ENCODE data around the gene ALPP. TPM values are rescaled to one million over a fixed set of nuclear protein-coding genes. Genes with fewer than 3 reads are reported as not detected.
"Not testable (repeated sequence)": the region's sequence is repeated elsewhere in the genome, so short reads cannot be mapped to it uniquely, and the experiment has no call there.

The ALPP gene
- total RNA-seq, 1 donor from 2014 or later: not detected

- Histone ChIP-seq H3K79me2 (ENCODE audit: low read depth) (no peaks in the 10 kb centered on the region), H3K27ac (no peak overlapping the region), H2AFZ (replicated peaks) (peak overlapping the region; percentile 40), H3F3A (ENCODE audit: low read depth) (peaks cover 7% of the 10 kb centered on the region), H3K4me1 (peaks cover 8% of the 10 kb centered on the region), H3K9me3 (ENCODE audit: low read depth) (no peaks in the 10 kb centered on the region), H3K27me3 (peaks cover 65% of the 10 kb centered on the region), H3K4me2 (peak overlapping the region; percentile 32), H3K9ac (no peak overlapping the region), H3K36me3 (no peaks in the 10 kb centered on the region), H4K20me1 (ENCODE audit: low read depth) (no peaks in the 10 kb centered on the region), H3K4me3 (no peak overlapping the region)
- no peaks in the 10 kb centered on the region for H3K36me3 Mint-ChIP-seq
- TF ChIP-seq CTCF (IDR thresholded peaks at IDR 0.05): no peak
- no peak for TF ChIP-seq EZH2phosphoT487 (IDR thresholded peaks at IDR 0.05)
- TF ChIP-seq EZH2 (IDR thresholded peaks at IDR 0.05): no peak
- peaks cover 8% of the 10 kb centered on the region for H3K4me1 Mint-ChIP-seq
- DNase-seq (ENCODE audit: low spot score): no peak
- no peak overlapping the region for H3K4me3 Mint-ChIP-seq
- H3K27ac Mint-ChIP-seq: no peak overlapping the region
- peaks cover 3% of the 10 kb centered on the region for H3K9me3 Mint-ChIP-seq
- H3K27me3 Mint-ChIP-seq (ENCODE audit: insufficient read depth, low read depth): peaks cover 56% of the 10 kb centered on the region
These were observed 10.8 kb downstream of the ALPP start for GRCh38 chr2:232389327-232389726.

GRCh38 chr2:232390661-232391060, 12.1 kb downstream of the ALPP start:
- H3K27me3 Mint-ChIP-seq (ENCODE audit: insufficient read depth, low read depth): peaks cover 43% of the 10 kb centered on the region

GRCh38 chr2:232393556-232393955, 15.0 kb downstream of the ALPP start:
- Mint-ChIP-seq H3K27ac (no peak overlapping the region), H3K9me3 (peaks cover 3% of the 10 kb centered on the region), H3K4me1 (peaks cover 8% of the 10 kb centered on the region), H3K27me3 (ENCODE audit: insufficient read depth, low read depth) (peaks cover 23% of the 10 kb centered on the region), H3K36me3 (no peaks in the 10 kb centered on the region), H3K4me3 (no peak overlapping the region)
- Histone ChIP-seq H3K79me2 (ENCODE audit: low read depth) (no peaks in the 10 kb centered on the region), H3K36me3 (no peaks in the 10 kb centered on the region), H3K4me3 (no peak overlapping the region), H3K27ac (no peak overlapping the region), H3K27me3 (peaks cover 23% of the 10 kb centered on the region), H3K4me1 (peaks cover 8% of the 10 kb centered on the region), H3K4me2 (no peak overlapping the region), H3K9ac (no peak overlapping the region), H4K20me1 (ENCODE audit: low read depth) (no peaks in the 10 kb centered on the region), H3F3A (ENCODE audit: low read depth) (peaks cover 7% of the 10 kb centered on the region), H3K9me3 (ENCODE audit: low read depth) (no peaks in the 10 kb centered on the region), H2AFZ (replicated peaks) (no peak overlapping the region)
- no peak for TF ChIP-seq EZH2phosphoT487 (IDR thresholded peaks at IDR 0.05)
- TF ChIP-seq CTCF (IDR thresholded peaks at IDR 0.05): no peak
- TF ChIP-seq EZH2 (IDR thresholded peaks at IDR 0.05): no peak
- no peak for DNase-seq (ENCODE audit: low spot score)

More at GRCh38 chr2:232390661-232391060, 12.1 kb downstream of the ALPP start:
- no peaks in the 10 kb centered on the region for H4K20me1 ChIP-seq (ENCODE audit: low read depth)
- H3K9me3 ChIP-seq (ENCODE audit: low read depth): no peaks in the 10 kb centered on the region
- TF ChIP-seq EZH2phosphoT487 (IDR thresholded peaks at IDR 0.05): no peak
- no peak for TF ChIP-seq EZH2 (IDR thresholded peaks at IDR 0.05)
- TF ChIP-seq CTCF (IDR thresholded peaks at IDR 0.05): no peak
- peaks cover 52% of the 10 kb centered on the region for H3K27me3 ChIP-seq
- Mint-ChIP-seq H3K27ac (no peak overlapping the region), H3K4me3 (no peak overlapping the region), H3K4me1 (peaks cover 8% of the 10 kb centered on the region), H3K9me3 (peaks cover 3% of the 10 kb centered on the region), H3K36me3 (no peaks in the 10 kb centered on the region)
- no peak overlapping the region for H3K27ac ChIP-seq
- no peak overlapping the region for H3K4me3 ChIP-seq
- H3K9ac ChIP-seq: no peak overlapping the region
- DNase-seq (ENCODE audit: low spot score): no peak
- peaks cover 8% of the 10 kb centered on the region for H3K4me1 ChIP-seq
- H3K36me3 ChIP-seq: no peaks in the 10 kb centered on the region
- H3K4me2 ChIP-seq: no peak overlapping the region
- H3K79me2 ChIP-seq (ENCODE audit: low read depth): no peaks in the 10 kb centered on the region
- no peak overlapping the region for H2AFZ ChIP-seq (replicated peaks)
- H3F3A ChIP-seq (ENCODE audit: low read depth): peaks cover 7% of the 10 kb centered on the region

- peaks cover 14% of the 10 kb centered on the region for H3K27me3 ChIP-seq
- not testable (repeated sequence) for H3K36me3 ChIP-seq; H2AFZ ChIP-seq (replicated peaks); H3K9ac ChIP-seq; H3K4me1 ChIP-seq; H3K4me3 ChIP-seq; H3K4me3 Mint-ChIP-seq; H3K36me3 Mint-ChIP-seq; DNase-seq (ENCODE audit: low spot score); H3K27ac Mint-ChIP-seq; H3K4me1 Mint-ChIP-seq; H4K20me1 ChIP-seq (ENCODE audit: low read depth); H3K27ac ChIP-seq; H3K79me2 ChIP-seq (ENCODE audit: low read depth); H3K4me2 ChIP-seq; H3K9me3 Mint-ChIP-seq; H3F3A ChIP-seq (ENCODE audit: low read depth); H3K9me3 ChIP-seq (ENCODE audit: low read depth)
- peaks cover 15% of the 10 kb centered on the region for H3K27me3 Mint-ChIP-seq (ENCODE audit: insufficient read depth, low read depth)
These were observed 15.9 kb downstream of the ALPP start for GRCh38 chr2:232394431-232394830.

All from neural progenitor cell (in vitro differentiated cells).